HT-29 (cell line): Measurements from ENCODE around the gene HSPA6. TPM values are rescaled to one million over a fixed set of nuclear protein-coding genes. Genes with fewer than 3 reads are reported as not detected.
"Not testable (repeated sequence)": the region's sequence is repeated elsewhere in the genome, so short reads cannot be mapped to it uniquely, and the experiment has no call there.

Source experiments
- DNase-seq: peaks from one replicate; pipeline ENCODE4 v3.0.0-alpha.2; 2015; ENCODE audit warnings: low spot score
- total RNA-seq: library from RNA; depleted of rRNA; stranded (reverse); fragments of >200 nt; shearing (Covaris generic); gene quantifications from 2 replicates; pipeline ENCODE4 v1.2.3, GENCODE V29; 2014; rRNA removed

HSPA6 gene
- 0.70 and 1.1 TPM in 2 replicates for total RNA-seq

DNA sequence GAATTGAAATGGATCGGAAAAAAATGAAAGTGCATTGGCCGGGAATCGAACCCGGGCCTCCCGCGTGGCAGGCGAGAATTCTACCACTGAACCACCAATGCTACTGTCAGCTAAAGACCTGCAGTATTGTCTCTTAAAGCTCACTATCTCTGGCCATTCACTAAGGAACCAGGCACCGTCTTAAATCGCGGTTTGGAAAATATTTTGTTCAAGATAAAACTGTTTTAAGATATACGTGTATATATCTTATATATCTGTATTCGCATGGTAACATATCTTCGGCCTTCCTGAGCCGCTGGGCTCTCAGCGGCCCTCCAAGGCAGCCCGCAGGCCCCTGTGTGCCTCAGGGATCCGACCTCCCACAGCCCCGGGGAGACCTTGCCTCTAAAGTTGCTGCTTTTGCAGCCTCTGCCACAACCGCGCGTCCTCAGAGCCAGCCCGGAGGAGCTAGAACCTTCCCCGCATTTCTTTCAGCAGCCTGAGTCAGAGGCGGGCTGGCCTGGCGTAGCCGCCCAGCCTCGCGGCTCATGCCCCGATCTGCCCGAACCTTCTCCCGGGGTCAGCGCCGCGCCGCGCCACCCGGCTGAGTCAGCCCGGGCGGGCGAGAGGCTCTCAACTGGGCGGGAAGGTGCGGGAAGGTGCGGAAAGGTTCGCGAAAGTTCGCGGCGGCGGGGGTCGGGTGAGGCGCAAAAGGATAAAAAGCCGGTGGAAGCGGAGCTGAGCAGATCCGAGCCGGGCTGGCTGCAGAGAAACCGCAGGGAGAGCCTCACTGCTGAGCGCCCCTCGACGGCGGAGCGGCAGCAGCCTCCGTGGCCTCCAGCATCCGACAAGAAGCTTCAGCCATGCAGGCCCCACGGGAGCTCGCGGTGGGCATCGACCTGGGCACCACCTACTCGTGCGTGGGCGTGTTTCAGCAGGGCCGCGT lies at the start of gene HSPA6:
TSS of gene HSPA6 (plus strand) at position 724 of the 925 bp plus-strand sequence. CDS start at position 843, 119 bp downstream.
- DNase-seq: peak; percentile 93

DNA sequence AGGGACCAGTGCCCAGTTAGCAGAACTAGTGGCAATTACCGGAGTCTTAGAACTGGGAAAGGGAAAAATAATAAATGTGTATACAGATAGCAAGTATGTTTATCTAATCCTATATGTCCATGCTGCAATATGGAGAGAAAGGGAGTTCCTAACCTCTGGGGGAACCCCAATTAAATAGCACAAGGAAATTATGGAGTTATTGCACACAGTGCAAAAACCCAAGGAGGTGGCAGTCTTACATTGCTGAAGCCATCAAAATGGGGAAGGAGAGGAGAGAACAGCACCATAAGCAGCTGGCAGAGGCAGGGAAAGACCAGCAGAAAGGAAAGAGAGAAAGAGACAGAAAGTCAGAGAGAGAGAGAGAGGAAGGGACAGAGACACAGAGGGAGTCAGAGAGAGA lies 46.6 kb upstream of the HSPA6 start:
- not testable (repeated sequence) for DNase-seq

DNA sequence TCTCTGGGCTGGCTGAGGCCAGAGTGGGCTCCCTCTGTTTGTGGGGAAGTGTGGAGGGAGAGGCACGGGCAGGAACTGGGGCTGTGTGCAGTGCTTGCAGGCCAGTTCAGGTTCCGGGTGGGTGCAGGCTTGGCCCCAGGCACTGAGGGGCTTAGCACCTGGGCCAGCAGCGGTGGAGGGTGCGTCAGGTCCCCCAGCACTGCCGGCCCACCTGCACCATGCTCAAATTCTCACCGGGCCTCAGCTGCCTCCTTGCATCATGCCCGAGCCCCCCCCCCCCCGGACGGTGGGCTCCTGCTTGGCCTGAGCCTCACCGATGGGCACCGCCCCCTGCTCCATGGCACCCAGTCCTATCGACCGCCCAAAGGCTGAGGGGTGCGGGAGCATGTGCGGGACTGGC lies 45.4 kb upstream of the HSPA6 start:
- no peak for DNase-seq

DNA sequence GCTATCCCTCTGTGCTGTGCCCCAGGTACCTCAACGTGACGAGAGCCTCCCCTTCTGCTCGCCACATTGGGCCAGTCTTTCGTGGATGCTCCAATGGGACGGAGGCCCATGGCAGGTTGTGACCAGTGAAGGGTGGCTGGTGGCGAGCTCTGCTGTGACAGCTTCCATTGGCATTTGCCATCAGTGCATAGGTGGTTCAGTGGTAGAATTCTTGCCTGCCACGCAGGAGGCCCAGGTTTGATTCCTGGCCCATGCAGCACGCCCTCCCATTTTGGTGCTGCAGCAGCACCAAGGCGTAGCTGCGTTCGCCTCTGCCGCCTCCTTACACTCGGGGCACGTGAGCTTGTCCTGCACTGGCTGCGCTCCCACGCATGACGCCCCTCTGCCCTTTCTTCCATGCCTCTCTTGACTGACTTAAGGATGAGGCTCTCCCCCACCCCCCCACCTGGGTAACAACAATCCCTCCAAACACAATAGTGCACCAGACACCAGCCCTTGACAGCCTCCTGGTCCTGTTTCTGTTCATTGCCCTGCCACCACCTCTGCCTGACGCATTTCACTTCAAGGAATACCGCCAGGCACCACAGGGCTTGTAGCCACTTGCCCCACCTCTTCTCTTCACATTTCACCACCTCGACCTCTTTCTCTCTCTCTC lies 43.8 kb upstream of the HSPA6 start:
- no peak for DNase-seq

DNA sequence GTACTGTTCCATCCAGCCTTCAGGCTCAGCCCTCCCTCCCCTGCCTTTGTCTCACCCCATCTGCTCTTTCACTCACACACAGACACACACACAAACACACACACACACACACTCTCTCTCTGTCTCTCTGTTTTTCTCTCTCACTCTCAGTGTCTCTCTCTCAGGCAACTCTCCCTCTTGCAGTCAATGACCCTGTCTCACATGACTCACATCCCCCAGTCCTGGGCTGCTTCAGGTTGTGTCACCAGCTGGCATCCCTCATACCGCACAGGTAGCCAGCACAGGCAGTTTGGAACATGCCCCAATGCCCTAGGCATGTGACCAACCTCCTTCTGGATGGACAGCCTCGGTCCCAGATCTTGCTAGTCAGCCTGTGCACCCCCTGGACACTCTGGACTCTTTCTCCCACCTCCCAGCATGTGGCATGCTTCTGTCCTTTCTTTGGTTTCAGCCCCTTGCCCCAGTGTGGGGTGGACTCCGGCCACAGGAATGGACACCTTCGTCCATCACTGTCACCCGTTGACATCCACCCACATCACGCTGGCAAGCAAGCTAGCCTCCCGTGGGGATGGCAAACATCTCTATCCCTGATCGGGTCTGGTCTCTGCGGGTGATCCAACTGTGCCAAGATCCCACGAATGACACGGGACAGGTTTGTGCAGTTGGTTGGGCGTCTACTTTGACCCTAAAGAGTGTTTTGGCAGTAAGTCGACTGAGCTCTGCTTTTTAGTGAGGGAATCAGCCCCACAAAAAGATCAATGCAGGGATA lies 42.5 kb upstream of the HSPA6 start:
- DNase-seq: no peak

DNA sequence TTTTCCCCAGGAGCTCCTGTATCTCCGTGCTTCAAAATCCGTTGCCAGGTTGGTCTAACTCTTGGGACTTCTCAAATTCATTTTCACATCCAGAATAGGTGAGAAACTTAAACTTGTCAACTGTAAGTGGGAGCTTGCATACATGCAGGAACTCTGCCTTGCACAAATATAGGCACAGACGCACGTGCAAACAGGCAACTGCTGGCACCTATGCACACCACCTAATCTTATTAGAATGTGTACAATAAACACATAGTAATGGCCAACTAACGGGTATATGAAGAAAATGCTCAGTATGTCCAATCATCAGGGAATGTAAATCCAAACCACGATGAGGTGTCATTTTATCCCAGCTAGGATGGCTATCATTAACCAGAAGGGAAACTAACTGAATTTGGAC lies 41.7 kb upstream of the HSPA6 start:
- no peak for DNase-seq

DNA sequence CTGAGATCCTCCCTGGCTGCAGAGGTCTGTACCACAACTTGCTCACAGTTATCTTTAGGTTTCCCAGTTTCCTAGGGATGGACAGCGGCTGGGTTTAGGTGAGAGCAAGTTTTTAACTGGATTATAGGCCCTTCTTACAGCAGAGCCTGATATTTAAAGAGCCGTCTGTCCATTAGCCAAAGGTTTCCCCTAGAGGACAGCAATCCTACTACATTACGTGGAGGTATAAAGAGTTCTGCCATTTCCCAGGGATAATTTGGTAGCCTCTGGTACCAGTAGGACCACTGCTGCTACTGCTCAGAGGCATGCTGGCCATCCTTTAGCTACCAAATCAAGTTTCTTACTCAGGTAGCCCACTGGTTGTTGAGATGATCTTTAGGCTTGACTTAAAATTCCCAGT lies 41.0 kb upstream of the HSPA6 start:
- DNase-seq: no peak

DNA sequence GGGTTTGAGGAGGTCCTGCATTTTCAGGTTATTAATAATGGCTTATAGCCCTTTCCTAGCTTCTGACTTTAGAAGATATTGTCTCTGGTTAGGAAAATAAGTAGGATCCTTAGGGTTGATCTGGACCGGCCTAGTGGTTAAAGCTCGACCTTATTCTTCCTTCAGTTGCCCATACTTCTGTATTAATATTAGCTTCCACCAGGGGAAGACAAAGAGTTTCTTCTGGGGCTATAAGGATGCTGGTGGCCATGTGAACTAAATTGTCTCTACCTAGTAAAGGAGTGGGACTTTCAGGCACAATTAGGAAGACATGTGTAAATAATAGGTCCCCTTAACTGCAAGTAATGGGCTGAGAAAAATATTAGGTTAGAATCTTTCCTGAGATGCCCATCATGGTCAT lies 39.7 kb upstream of the HSPA6 start:
- peak; percentile 19 for DNase-seq

DNA sequence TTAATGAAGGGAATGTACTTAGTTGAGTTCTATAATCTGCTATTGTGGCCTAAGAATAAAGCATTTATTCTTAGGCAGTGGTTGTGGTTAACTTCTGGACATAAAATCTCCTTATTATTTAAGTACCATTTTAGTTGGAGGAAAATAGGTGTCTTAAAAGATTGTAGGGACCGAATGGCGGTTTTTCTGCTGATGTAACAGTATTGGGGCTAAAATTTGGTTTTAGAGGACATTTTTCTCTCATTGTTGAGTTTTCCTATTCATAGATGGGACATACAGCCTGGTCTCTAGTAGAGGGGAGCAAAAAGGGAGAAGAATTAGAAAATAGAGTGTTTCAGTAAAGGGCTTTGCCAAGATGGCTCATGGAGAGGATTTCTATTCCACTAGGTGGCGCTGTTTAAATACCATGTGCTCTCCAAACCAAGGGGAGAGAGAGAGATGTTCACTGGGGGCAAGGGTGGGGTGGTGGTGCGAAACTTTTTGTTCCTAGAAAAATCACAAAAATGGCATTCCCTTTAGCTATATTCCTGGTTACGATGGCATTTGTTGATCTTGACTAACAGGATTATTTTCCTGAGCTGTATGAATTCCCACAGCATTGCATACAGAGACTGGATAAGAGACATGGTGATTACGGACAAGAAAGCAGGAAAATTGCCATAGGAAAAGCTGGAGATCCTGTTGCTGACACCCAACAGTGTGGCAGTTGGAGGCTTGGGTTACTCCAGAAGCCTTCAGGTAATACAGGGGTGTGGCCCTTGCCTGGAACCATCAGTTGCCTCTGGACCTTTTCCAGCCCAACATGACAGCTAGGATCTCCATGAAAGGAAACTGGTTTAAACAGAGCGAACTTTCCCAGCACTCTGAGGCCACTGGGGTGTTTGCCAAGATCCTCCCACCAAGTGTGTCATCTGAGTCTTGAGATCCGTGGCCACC lies 37.3 kb upstream of the HSPA6 start:
- DNase-seq: peak; percentile 67

DNA sequence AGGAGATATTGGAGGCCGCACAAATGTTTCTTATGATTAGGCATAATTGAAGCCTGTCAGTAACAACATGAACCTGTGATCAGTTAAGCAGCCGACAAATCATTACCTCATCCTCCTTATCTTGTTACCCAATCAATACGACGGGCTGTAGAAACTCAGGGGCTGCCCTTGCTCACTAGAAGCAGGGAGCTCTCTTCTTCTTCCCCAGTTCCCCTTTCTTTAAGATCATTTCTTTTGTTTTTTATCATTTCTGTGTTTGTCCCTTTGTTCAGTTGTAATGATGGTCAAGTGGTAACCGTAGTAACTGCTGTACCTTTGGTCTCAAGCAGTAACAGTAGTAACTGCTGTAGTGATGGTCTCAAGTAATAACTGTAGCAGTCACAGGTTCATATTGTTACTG lies 32.9 kb upstream of the HSPA6 start:
- DNase-seq: no peak

DNA sequence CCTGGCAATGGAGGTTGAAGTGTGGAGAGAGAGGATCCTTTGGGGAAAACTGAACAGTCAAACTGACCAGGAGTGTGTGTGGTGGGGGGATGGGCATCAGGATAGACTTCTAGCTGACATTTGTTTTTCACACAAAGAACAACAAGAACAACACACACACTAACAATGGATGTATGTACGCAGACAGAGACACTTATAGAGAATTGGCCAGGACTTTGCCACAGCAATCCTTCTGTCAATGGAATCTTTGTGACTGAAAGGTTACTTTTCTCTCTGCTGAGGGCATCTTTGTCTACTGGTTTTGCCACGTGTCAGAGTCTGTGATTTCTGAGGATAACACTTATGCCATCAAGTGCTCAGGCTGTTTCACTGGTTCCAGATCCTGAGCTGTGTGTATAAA lies 31.5 kb upstream of the HSPA6 start:
- DNase-seq: no peak

DNA sequence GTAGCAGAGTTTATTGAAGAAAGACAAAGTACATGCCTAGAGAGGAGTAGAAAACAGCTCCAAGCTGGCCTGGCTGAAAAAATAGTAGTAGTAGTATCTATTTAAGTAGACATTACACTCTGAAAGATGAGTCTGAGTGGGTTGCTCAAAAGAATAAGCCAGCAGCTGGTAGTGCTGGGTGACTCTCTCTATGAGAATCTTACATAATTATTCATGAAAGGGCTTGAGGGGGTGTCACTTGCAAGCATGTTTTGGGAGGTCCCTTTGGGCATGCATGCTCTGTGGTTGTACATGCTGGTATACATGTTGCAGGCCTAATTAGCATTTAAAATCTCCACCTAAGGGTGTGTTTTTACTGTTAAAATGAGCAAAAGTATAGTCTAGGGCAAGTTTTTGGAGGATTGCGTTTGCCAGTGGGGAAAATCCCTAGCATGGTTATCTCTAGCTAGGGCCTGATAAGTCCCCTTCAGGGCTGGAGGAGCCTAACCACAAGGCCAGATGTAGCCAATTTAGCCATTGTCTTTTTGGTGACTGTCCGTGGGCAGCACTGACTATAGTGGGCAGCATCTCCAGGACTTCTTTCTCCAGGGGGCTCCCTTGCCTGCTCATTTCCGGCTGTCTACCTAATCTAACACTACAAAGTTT lies 30.1 kb upstream of the HSPA6 start:
- no peak for DNase-seq

DNA sequence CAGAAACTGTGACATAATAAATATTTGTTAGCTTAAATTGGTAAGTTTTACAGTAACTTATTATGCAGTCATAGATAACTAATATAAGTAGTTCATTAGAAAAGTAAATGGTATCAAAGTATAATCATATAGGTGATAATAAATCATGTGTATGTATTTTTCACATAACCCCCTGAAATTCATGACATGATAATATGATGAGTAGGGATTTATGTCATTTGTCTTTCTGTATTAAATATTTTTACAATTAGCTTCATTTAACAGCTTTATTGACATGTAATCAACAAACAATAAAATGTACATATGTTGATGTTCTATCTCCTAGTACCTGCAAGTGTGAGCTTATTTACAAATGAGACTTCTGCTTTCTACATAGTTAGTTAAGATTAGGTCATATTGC lies 28.9 kb upstream of the HSPA6 start:
- no peak for DNase-seq

DNA sequence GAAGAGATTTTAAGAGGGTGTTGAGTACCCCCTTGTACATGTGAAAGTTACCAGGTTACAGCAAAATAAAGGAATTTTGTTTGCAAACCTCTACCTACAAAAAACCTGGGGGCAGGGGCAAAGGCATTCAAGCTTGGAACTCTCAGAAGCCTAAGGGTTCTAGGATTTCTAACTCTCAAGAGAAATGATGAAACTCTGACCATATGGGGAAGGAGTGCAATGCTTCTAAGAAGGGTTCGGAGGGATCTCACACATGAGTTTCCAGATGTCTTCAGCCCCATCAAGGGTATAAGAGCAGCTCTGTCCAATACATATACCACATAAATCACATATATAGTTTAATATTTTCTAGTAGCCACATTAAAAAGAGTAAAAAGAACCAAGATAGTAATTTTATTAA lies 26.4 kb upstream of the HSPA6 start:
- no peak for DNase-seq

DNA sequence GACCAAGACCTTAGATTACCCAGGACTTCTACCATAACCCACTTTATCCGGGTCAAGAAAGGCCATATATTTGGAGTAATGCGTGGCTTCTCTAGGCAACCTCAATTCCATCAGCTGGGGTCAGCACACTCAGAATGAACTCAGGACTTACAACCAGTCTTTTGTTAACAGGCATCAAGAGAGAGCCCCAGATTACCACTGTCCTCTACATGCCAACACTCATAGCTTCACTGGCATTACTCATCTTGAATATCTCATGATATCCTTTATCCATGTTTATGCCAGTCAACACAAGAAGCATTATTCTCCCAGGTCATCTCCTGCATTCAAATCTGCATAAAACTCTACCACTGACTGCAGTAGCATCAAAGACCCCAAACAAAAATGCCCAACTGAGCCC lies 25.7 kb upstream of the HSPA6 start:
- DNase-seq: no peak

DNA sequence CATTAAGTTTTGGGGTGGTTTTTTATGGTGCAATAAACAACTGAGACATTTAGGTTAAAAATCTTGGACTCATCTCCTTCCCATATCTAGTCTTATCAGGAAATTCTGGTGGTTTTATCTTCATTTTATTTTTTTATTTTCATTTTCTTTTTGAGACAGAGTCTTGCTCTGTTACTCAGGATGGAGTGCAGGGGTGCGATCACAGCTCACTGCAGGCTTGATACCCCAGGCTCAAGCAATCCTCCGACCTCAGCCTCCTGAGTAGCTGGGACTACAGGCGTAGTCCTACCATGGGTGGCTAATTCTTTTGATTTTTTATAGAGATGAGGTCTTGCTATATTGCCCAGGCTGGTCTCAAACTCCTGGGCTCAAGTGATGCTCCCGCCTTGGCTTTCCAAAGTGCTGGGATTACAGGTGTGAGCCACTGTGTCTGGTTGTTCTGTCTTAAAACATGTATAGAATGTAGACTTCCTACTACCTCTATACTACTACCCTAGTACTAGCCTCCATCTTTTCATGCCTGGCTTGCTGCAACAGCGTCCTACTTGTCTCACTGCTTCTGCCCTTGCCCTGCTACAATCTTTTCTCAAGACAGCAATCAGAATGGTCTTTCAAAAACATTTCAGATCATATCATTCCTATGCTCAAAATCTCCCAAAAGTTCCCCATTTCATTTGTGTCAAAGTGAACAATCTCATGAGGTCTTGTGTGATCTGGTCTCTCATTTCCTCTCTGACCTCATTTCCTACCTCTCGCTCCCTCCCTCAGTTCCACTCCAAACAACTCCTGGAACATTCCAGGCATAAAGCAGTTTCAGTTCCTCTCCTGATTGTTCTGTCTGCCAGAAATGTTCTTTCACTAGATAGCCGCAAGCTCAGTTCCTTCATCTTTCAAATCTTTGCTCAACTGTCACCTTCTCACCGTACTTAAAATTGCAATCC lies 25.0 kb upstream of the HSPA6 start:
- DNase-seq: no peak

DNA sequence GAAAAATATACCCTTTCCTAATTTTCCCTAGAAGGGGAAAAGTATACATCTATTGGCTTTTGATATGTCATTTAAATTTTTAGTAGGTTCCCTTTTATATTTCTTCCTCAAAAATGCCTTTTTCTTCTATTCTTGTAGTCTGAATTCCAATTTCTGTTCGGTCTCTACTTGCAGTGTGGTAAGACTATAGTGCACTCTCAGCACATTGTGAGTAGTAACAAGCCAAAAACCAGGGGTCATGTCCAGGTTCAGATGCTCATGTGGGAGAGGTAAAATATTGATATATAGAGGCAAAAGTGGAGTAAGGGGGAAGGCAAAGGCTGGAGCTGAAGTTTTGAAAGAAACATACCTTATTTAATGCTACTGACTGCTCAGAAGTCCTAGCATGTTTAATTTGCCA lies 23.1 kb upstream of the HSPA6 start:
- no peak for DNase-seq

DNA sequence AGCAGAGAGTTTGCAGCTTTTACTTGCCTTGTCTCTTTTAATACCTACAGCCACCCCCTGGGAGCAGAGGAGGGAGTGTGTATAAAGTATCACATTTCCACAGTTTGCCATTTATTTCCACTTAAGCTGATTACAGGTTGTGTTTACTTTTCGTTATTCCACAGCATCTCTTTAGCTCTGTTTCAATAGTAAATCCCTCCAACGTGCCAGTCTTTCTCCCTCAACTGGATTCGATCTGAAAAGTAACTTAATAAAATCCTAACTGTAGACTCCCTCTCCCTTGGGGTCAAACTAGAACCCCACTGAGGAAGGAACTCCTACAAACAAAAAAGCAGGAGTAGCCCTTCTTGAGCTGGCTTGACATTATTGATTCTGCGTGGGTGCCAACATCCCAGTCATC lies 22.2 kb upstream of the HSPA6 start:
- no peak for DNase-seq

DNA sequence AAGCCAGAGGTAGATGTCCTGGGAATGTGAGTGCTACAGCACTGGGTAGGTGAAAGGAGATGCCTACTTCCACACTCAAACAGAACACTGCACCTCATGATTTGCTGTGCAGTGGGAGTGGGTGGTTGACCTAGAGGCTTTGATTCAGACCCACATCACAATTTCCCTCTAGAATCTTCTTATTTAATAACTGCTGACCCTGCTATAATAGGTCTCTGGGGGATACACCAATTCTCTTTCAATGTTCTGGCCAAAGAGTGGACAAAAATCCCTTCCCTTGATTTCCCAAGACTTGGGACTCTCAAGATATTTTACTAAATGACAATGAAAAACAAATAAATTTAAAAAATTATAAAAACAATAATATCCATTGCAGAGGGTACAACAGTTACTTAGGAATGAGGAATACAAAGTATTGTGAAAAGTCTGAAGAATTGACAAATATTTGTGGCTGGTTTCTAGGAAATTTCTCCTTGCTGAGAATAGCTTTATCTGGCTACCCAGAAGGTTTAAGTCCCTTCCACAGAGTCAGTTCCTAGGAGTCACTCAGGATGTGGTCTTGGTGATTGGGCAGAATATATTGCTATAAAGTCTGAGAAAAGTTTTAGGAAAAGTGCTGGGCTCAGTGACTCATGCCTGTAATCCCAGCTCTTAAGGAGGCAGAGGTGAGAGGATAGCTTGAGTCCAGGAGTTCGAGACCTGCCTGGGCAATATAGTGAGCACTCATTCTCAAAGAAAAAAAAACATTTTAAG lies 21.5 kb upstream of the HSPA6 start:
- DNase-seq: no peak
